HL-60 (cell line): Measurements from ENCODE around the gene CSTF1.

Experiments used
- DNase-seq, 2 experiments: peaks; one replicate each; pipeline ENCODE4 v3.0.0-alpha.2; 2010 to 2020; ENCODE audit warnings: low read depth in 1 of 2, low spot score in 1 of 2
- H3K27ac ChIP-seq: fragments of 250-450 bp; sonication (Bioruptor Pico); replicated peaks from 2 replicates; pipeline ENCODE4 v1.5.1; 2020; ENCODE audit warnings: mild to moderate bottlenecking, moderate library complexity
- H3K27me3 ChIP-seq: fragments of 250-450 bp; sonication (Bioruptor Pico); 2 replicates; pipeline ENCODE4 v1.5.1; 2021; ENCODE audit warnings: mild to moderate bottlenecking, moderate library complexity; ENCODE audit not compliant: insufficient read depth, poor library complexity, severe bottlenecking
- H3K4me3 ChIP-seq: replicated peaks from 2 replicates; pipeline ENCODE4 v1.5.1; 2011; ENCODE audit warnings: mild to moderate bottlenecking, control low read depth, low read length; ENCODE audit not compliant: insufficient read depth
- GABPA ChIP-seq: IDR thresholded peaks from 2 replicates; pipeline ENCODE4 v1.6.1; 2012; ENCODE audit warnings: low read depth
- POLR2AphosphoS5 ChIP-seq: IDR thresholded peaks from 2 replicates; pipeline ENCODE4 v1.6.1; 2012; ENCODE audit warnings: low read depth
- SPI1 ChIP-seq: IDR thresholded peaks from 2 replicates; pipeline ENCODE4 v1.6.1; 2012; ENCODE audit warnings: low read depth, mild to moderate bottlenecking, borderline replicate concordance
- TF ChIP-seq, protein P1 (sequence below): IDR thresholded peaks from 2 replicates; pipeline ENCODE4 v1.6.1; 2012; ENCODE audit warnings: low read depth; ENCODE audit not compliant: insufficient replicate concordance
- TF ChIP-seq, protein P2 (sequence below): IDR thresholded peaks from one replicate; pipeline ENCODE4 v1.5.1; 2011; ENCODE audit warnings: low read length, control low read depth, inconsistent platforms; ENCODE audit not compliant: insufficient read depth

The CSTF1 gene

DNA sequence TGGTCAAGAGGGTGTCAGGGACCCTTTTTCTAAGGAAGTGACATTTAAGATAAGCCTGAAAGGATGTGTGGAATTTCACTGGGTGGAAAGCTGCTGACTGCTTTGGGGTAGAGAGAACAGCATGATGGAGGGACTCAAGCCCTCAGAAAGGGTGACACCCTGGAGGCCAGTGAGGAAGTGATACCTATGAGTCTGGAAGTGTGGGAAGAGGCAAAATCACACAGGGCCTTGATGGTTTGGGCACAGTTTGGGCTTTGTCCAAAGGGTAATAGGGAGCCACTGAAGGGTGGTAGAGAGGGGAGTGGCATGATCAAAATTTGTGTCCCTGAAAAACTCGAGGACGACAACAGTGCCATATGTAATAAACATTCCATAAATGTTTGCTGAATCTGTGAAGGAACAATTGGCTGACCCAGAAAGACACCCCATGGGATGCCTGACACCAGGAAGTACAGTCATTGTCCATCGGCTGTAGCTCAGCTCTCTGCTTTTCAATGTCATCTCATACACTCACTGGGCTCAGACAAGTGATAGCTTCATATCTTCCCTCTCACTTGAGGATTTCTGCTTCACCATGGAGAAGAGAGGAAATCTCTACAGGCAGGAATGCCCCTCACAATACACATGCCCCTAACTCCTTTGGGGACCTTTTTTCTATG, 40.9 kb downstream of the CSTF1 start:
- no peak for DNase-seq
- no peak for TF ChIP-seq GABPA
- no peak for TF ChIP-seq POLR2AphosphoS5
- TF ChIP-seq, protein P1, sequence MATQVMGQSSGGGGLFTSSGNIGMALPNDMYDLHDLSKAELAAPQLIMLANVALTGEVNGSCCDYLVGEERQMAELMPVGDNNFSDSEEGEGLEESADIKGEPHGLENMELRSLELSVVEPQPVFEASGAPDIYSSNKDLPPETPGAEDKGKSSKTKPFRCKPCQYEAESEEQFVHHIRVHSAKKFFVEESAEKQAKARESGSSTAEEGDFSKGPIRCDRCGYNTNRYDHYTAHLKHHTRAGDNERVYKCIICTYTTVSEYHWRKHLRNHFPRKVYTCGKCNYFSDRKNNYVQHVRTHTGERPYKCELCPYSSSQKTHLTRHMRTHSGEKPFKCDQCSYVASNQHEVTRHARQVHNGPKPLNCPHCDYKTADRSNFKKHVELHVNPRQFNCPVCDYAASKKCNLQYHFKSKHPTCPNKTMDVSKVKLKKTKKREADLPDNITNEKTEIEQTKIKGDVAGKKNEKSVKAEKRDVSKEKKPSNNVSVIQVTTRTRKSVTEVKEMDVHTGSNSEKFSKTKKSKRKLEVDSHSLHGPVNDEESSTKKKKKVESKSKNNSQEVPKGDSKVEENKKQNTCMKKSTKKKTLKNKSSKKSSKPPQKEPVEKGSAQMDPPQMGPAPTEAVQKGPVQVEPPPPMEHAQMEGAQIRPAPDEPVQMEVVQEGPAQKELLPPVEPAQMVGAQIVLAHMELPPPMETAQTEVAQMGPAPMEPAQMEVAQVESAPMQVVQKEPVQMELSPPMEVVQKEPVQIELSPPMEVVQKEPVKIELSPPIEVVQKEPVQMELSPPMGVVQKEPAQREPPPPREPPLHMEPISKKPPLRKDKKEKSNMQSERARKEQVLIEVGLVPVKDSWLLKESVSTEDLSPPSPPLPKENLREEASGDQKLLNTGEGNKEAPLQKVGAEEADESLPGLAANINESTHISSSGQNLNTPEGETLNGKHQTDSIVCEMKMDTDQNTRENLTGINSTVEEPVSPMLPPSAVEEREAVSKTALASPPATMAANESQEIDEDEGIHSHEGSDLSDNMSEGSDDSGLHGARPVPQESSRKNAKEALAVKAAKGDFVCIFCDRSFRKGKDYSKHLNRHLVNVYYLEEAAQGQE, result no peak
- TF ChIP-seq SPI1, result no peak
- TF ChIP-seq, protein P2, sequence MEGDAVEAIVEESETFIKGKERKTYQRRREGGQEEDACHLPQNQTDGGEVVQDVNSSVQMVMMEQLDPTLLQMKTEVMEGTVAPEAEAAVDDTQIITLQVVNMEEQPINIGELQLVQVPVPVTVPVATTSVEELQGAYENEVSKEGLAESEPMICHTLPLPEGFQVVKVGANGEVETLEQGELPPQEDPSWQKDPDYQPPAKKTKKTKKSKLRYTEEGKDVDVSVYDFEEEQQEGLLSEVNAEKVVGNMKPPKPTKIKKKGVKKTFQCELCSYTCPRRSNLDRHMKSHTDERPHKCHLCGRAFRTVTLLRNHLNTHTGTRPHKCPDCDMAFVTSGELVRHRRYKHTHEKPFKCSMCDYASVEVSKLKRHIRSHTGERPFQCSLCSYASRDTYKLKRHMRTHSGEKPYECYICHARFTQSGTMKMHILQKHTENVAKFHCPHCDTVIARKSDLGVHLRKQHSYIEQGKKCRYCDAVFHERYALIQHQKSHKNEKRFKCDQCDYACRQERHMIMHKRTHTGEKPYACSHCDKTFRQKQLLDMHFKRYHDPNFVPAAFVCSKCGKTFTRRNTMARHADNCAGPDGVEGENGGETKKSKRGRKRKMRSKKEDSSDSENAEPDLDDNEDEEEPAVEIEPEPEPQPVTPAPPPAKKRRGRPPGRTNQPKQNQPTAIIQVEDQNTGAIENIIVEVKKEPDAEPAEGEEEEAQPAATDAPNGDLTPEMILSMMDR, result no peak
- Histone ChIP-seq H3K27me3 (no peaks in the 10 kb centered on the region), H3K4me3 (no peak overlapping the region), H3K27ac (no peak overlapping the region)

DNA sequence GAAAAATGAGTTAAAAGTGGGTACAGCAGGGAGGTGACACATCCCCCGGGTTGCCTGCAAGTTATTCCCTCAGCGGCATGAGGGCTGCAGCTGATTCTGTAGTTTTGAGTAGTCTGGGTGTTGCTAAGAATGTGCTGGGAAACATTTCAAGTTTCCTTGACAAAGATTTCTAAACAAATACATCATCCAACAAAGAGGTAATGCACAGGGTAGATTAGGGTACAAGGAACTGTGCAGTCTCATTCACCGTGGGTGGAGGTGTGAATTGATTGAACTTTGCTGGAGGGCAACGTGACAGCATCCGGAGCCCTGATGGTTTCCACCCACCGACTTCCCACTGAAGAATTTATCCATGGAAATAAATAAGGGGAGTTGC, 41.4 kb downstream of the CSTF1 start:
- no peak for DNase-seq
- Histone ChIP-seq H3K27ac (no peak overlapping the region), H3K27me3 (no peaks in the 10 kb centered on the region), H3K4me3 (no peak overlapping the region)
- TF ChIP-seq SPI1, result no peak
- TF ChIP-seq POLR2AphosphoS5, result no peak
- TF ChIP-seq, protein P2, result no peak
- no peak for TF ChIP-seq GABPA
- TF ChIP-seq, protein P1, result no peak

DNA sequence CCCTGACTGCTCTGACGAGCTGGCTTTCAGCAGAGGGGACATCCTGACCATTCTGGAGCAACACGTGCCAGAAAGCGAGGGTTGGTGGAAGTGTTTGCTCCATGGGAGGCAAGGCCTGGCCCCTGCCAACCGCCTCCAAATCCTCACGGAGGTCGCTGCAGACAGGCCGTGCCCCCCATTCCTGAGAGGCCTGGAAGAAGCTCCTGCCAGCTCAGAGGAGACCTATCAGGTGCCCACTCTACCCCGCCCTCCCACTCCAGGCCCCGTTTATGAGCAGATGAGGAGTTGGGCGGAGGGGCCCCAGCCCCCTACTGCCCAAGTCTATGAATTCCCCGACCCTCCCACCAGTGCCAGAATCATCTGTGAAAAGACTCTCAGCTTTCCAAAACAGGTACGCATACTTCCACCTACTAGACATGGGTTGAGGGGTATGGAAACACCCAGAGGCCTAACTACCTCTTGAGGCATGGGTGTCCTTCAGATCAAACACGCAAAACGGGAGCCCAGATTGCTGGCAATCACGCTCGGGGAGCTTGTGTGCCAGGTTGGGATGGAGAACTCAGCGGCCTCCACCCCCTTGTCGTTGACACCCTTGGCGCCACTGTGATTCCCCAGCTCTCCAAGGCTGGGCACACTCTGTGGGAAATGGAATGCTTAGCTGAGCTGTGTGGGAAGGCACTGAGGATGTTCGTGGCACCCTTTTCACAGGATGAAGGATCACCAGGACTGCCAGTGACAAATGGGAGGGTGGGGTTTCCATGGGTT, 44.9 kb downstream of the CSTF1 start:
- TF ChIP-seq GABPA, result no peak
- no peak for TF ChIP-seq SPI1
- TF ChIP-seq, protein P2, result no peak
- no peak for TF ChIP-seq POLR2AphosphoS5
- TF ChIP-seq, protein P1, result no peak
- H3K27ac ChIP-seq, result no peak overlapping the region
- DNase-seq, result no peak
- H3K4me3 ChIP-seq, result no peak overlapping the region
- no peaks in the 10 kb centered on the region for H3K27me3 ChIP-seq
